GM18909 (cell line): ENCODE results near the gene TRERF1.

Experiments
- ATAC-seq: cut with Tn5 transposase; IDR thresholded peaks from one replicate; pipeline ENCODE4 v1.9.1; 2021; ENCODE audit warnings: mild to moderate bottlenecking; ENCODE audit not compliant: unreplicated experiment, poor library complexity

TRERF1 gene

DNA sequence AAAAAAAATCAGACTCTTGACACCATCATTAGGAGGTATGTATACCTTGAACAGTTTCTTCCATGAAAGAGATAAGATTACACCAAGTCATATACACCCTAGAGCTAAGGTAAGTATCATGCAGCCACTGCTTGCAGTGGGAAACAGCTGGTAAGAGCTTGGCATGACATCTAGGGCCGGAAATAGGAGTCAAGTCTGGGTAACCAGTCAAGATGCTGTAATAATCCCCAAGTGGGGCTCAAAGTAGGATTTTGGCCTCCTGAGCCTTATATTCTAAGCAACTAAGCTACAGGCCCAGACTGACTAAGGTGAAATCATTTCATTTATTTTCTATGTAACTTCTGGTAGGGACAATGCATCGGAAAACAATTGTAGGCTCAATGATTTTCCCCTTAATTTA, 23.9 kb downstream of the TRERF1 start:
- no peak for ATAC-seq

DNA sequence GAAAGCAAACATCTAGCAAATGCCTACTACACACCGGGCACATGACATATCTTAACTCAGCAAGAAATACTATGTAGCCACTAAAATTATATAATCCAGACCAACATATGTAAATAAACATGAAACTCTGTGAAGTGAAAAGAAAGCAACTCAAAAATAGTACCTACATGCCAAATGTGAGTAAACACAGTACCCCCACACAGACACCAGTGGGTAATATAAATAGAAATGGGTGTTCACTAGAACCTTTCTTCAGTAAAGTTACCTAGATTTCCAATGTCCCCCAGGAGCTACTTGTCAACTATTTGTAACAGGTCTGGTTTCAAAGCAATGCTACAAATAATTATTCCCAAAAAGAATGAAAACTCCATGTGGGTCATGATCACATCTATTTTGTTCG, 25.5 kb downstream of the TRERF1 start:
- ATAC-seq: no peak

DNA sequence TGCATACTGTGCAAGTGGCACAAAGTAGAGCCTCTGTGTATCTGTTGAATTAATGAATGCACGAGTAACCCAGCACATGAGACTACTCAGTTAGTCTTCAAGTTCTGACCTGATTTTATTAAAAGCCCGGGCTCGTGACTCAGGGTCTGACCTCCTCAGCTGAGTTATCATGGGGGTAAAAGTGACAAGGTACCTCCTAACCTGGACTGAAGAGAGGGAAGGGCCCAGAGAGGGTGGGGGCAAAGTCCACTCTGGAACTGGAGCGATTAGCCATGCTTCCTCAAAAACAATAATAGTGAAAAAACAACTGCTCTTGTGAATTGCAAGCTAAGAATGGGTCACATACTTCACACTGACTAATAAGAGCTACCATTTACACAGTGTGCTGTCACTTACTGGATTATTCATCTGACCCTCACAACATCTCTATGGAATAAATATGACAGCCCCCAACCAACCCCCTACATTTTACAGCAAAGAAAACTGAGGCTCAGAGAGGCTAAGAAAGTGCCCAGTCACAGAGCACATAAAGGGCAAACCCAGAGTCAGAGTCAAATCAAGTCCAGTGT, 26.7 kb downstream of the TRERF1 start:
- no peak for ATAC-seq

DNA sequence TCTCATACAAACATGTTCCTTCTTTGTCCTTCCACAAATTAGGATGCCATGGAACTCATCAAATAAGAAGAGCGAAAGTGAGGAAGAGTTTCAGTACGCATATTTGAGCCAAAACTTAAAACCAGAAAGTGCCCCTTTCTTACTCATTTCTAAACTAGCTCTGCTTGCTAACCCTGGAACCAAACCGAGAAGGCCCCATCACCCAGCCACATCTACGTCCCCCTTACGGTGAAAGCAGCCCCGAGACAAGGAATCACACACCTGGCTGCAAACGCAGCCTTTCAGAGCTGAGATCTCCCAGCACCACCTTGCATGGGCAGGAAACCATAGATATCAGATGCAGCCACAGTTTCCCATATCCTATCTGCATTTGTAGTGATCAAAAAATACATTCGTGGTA, 28.5 kb downstream of the TRERF1 start:
- ATAC-seq: peak; percentile 62

DNA sequence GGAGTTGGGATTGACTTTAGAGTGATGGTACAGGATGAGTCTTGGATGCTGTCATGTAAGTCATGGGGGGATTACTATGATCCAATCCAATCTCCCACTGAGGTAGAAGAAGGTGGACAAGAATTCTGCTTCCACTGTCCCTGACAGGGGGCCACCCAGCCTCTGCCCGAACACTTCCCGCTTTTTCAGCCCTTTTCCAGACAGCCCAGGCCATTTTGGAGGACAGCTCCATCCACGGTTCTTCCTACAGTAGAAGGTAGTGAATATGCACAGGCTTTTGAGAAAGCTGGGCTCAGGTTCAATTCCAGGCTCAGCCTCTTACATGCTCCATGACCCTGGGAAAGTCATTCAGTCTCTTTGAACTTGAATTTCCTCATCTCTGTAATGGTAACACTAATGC, 31.0 kb downstream of the TRERF1 start:
- ATAC-seq: no peak

DNA sequence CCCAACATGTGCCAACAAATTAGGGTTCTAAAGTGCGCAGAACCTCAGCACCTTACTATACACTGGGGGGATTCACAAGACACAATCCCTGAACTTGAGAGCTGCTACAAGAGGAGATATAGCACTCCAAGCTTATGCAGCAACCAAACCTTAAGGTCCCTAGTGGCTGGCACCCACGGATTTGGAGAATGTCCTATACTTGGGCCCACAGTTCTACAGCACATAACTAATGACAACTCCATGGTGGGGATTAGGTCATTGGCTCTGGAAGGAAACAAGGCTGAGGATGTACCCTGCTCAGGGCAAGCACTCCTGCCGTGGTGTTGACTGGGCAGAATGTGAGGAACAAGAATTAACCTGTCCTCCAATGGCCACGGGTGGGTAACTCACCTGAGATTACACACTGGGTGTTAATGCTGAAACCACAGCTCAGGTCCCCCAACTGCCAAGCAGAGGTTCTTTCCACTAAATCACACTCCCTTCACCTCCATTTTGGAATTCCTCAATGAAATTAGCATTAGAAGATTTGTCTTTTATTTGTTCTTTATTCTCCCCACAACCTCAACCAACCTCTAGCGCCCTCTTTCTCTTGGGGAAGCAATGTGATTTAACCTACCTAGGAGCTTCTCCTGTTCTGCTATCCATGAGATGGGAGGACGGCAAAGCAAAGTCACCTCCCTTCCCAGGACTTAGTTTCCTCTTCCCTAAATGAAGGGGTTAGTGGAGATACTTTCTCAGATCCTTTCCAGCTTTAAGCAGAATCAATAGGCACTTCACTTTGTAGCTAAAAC, 32.0 kb downstream of the TRERF1 start:
- no peak for ATAC-seq

DNA sequence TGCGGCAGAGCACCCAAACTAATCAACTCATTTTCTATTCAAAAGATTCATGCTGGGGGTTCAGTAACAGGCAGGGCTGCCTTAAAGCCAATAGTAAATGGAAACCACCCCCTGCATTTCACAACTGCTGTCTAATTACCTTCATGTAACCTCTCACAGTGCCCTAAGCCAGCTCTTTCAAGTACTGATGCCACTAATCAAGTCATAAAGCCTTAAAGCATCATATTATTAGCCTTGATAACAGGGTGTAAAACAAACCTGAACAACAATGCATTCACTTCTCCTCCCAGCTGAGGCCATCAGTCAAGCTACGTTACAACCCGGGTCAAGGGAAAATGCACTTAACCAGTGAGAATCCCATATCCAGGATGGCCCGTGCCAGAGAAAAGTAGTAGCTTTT, 33.0 kb downstream of the TRERF1 start:
- ATAC-seq: no peak

DNA sequence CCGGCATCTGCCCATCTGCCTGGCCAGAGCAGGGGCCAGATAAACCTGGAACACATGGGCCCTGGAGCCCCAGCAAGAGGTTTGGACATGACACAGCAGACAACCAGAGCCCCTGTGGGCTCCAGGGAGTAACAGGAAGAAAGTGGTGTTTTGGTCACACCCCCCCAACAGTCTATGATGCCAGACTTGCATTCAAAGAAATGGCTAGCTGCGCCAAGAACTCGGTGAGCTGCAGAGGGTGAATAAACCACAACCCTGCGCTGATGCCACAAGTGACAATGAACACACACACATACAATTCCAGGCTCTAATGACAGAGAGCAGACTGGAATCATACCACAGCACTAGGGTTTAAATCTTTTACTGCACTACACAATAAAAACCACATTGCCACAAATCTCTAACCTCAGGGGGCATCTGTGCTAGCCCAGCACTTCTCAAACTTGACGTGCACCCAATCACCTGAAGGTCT, 34.0 kb downstream of the TRERF1 start:
- ATAC-seq: no peak

DNA sequence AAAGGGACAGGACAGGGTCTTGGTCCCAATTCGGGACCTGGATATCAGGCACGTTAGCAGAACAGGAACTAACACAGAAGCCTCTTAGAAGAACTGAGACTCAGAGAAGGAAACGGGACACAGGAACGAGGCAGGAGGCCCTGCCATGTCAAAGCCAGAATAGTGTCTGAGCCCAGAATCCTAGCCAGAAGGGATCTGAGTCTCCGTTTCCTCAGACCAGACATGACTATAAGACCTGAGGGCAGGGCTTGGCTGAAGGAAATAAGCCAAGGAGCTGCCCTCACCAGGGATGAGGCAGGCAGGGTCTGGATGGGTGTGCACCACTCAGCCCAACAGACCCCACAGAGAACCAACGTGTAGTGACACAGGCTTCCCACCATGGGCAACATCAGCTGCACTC, 40.3 kb downstream of the TRERF1 start:
- ATAC-seq: no peak

DNA sequence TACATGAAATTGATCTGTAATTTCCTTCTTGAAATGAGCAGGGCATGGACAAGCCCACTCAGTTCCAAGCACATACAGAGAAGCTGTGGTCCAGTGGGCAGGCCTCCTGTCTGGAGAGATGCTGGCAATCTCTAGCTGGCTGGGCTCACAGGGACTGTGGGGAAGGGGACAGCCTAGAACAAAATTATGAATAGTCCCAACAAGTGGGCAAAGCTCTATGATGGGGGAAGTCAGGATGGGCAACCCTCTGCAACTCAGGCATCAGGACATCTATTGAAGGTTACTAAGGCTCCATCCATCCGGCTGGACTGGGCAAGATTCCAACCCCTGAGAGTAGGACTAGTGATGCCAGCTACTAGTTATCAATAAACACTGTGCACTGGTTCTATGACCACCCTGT, 40.9 kb downstream of the TRERF1 start:
- no peak for ATAC-seq

DNA sequence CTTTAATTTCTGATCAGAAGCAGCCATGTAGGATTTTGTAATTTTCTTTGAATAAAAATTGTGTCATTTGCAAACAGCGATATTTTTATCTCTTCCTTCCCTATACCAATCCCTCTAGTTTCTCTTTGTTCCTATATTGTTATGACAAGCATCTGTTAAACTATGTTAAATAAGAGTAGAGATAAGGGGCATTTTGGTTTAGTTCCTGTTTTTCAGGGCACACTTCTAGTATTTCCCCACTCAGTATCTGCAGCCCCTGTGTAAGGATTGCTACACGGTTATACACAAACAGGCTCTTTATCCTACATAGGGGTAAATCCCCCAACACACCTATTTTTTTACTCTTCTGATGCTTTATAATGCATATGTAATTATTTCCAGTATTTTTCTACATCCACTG, 42.1 kb downstream of the TRERF1 start:
- ATAC-seq: no peak

DNA sequence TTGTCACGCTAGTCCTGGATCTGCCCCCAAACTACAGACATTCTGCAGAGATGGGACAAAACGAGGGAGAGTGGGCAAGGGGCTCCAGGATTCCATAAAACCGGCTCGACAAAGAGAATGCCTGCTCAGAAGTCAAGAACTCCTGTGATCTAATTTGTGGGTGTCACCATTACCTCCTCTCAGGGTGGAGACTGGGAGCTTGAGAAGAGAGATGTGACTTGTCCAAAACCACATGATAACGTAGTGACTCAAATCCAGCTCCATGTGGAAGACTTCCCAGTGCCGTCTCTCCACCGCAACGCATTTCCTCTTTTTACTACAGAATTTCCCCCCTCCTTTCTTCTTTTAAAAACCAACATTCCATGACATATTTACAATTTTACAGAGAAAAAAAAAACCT, 44.3 kb downstream of the TRERF1 start:
- no peak for ATAC-seq

DNA sequence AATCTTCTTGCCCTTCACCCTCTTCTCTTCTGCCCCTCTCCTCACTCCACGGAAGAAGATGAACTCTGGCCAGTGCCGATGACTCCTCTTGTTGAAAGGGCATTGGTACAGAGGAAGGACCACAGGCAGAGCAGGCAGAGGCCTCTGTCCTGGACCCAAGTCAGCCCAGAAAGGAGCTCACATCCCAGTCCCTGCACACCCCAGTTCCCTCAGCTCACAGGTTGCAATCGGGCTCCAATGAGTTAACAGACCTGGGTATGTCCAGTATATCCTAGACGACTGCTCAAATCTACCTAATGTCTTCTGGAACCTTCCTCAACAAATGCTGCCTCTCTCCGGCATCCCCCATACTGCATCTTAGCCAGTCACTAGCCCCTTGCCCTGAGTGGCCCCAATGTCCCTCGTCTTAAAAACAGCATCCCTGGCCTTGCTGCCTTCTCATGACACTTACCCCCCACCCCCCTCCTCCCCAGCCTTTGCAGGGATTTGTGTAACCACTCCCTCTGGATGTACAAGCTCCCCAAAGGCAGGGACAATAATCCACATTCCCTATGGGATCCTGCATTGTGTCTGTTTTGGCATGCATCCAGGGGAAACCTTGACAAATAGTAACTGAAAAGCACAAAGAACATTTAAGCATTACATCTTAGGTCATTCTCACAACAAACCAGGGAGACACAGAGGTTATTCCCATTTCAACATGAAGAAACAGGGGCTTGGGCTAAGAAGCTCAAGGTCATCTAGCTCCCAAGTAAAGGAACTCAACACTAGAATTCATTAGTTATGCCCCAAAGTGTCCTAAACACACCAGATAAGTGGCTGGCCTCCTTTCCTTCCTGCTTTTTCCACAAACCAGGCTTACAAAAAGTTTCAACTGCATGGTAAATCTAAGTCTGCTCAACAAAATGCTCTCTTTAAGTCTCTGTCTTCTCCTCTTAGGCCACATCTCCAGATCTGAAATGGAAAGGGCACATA, 45.1 kb downstream of the TRERF1 start:
- ATAC-seq: no peak

DNA sequence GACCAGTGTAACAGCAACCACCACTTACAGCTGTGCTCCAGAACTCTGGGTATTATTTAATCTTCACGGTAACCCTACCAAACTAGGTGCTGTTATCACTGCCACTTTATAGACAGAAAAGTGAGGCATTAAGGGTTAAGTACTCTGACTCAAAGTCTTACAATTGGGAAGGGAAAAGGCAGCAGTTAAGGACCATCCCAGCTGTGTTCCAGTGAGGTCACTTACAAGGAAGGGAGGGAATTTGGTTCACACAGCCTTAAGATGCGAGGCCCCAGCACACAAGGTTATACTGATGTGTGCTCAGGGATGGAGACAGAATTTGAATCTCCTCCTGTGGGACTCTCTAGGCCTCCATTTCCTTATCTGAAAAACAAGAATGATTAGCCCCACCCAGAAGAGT, 46.7 kb downstream of the TRERF1 start:
- ATAC-seq: no peak

DNA sequence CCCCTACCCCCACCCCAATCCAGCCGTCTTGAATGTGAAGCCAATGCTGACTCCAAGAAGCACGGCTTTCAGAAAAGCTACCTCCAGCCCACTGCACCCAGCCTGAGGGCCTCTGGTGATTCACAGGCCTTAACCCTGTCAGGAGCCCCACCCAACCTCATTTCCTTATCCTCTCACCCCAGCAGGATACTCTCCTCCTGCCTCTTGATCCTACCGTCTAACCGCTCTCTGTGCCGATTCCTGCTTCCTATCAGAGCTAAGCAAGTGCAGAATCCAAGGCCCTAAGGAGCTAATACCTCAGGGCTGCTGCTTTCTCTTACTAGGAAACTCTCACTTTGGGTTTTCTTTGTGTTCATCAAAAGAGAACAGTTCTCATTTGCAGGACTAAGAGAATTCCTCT, 47.2 kb downstream of the TRERF1 start:
- ATAC-seq: no peak

DNA sequence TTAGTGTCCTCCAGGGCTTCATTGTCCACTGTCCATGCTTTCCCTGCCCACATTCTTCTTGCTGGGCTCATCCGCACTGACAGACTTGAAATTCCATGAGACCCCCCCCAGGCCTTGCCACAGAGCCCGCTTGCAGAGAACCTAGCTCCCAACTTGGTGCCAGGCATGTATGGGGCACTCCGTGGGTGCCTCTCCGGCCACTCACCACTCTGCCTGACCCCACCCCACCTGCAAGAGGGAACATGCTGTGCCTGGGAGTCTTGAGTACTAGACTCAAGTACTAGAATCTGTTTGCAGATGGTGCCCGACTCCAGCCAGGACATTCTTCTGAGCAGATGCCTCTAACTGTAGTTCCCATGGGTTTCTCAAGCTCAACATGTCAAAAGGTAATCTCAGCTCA, 47.9 kb downstream of the TRERF1 start:
- no peak for ATAC-seq

DNA sequence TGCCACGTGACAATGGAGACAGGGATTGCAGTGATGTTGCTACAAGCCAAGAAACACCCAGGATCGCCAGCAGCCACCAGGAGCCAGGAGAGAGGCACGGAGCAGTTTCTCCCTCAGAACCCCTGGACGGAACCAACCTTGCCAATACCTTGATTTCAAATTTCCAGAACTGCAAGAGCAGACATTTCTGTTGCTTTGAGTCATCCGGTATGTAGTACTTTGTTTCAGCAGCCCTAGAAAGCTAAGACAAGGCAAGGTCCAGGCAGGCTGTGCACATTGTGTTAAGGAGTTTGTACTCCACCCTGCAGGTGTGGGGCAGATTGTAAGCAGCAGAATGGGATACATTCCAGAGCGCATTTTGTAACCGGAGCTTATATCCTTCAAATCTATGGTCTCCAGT, 48.3 kb downstream of the TRERF1 start:
- ATAC-seq: no peak

DNA sequence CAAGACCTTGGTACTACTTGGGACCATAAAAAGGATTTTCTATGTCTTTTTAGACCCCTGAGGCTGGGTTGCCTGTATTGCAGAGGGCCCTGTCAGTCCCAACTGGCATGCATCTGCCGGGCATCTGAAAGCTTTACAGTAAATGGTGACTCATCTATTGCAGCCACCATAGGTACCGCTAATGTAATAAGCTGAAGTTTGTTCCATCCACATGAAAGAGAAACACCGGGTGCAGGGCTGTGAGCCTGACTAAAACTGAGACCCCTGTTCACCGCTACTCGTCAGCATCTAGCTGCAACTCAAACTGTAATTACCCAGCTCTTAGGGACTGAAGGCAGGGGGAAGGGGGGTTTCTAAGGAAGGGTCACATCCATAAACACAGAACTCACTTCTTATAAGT, 49.5 kb downstream of the TRERF1 start:
- peak; percentile 78 for ATAC-seq

DNA sequence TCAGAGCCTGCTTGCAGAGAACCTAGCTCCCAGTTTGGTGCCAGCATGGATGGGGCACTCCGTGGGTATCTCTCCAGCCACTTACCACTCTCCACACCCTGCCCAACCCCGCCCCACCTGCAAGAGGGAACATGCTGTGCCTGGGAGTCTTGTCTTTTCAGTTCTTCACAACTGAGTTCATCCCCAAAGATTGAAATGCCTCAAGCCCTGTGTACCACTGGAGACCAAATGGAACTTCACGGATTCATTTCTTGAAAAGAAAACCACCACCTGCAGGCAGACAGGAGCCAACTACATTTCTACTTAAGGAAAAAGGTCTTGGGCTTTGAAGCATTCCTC, 50.1 kb downstream of the TRERF1 start:
- ATAC-seq: no peak

DNA sequence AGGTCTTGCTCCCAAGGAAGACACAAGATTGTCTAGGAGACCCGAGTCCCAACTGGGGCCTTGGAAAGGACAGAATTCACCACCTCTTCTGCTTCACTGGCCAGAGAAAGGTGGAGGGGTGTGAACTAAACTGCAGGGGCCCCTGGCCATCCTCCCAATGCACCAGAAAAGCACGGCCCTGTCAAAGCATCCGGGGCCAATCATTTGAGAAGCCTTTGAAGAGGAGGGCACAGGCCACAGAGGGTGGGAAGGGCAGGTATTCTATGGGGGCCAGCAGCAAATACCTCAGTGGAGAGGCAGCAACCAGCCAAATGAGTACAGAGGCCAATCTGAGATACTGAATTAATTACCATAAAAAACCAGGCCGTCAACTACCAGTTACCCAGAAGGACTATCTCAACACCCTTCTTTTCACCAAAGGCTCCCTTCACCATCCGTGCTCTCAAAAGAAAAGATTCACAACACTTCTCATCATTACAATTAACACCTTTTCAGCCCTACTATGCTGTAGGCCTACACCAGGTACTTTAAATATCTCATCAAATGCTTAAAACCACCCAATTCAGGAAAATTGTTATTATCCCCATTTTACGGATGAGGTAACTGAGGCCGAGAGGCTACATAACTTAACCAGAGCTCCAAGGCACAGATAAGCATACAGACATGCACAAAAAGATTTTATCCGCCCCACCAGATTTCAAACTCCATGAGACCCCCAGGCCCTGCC, 50.7 kb downstream of the TRERF1 start:
- no peak for ATAC-seq
